B cell (primary cell): ENCODE data around the gene ATP1B3.

Experiments
- EZH2 ChIP-seq: IDR thresholded peaks from 2 replicates; pipeline ENCODE4 v1.6.1; 2012; ENCODE audit warnings: borderline replicate concordance, low read depth, mild to moderate bottlenecking, moderate library complexity, low read length; ENCODE audit not compliant: insufficient read depth, poor library complexity, severe bottlenecking
- TF ChIP-seq, protein P1 (sequence below): fragments of 200-600 bp; IDR thresholded peaks from one replicate; pipeline ENCODE4 v1.8.0; 2022; ENCODE audit warnings: antibody characterized with exemption, mild to moderate bottlenecking

DNA sequence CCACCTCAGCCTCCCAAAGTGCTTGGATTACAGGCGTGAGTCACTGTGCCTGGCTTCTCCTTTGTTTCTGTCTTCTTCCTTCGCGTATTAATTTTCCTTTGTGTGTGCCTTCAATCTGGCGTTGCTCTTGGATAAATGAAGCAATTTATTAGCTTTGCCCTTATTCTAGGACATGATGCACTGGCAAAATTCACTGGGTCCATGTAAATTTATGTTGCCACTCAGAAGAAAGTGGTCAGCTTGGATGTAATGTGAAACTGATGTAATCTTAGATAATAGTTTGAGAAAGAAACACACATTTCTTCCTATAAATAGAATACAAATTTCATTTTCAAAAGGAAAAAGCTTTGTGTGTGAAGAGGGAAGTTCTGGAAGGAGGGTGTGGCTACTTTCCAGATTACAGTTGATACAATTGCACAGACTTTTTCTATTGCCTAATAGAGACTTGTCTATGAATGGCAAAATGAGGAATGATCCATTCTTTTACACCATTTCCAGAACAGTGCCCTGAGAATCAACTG, 23.3 kb upstream of the ATP1B3 start:
- TF ChIP-seq, protein P1, sequence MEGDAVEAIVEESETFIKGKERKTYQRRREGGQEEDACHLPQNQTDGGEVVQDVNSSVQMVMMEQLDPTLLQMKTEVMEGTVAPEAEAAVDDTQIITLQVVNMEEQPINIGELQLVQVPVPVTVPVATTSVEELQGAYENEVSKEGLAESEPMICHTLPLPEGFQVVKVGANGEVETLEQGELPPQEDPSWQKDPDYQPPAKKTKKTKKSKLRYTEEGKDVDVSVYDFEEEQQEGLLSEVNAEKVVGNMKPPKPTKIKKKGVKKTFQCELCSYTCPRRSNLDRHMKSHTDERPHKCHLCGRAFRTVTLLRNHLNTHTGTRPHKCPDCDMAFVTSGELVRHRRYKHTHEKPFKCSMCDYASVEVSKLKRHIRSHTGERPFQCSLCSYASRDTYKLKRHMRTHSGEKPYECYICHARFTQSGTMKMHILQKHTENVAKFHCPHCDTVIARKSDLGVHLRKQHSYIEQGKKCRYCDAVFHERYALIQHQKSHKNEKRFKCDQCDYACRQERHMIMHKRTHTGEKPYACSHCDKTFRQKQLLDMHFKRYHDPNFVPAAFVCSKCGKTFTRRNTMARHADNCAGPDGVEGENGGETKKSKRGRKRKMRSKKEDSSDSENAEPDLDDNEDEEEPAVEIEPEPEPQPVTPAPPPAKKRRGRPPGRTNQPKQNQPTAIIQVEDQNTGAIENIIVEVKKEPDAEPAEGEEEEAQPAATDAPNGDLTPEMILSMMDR = no peak
- TF ChIP-seq EZH2 = no peak
